PC-3 (cell line): Measurements from ENCODE around the gene PEA15. TPM values are rescaled to one million over a fixed set of nuclear protein-coding genes. Genes with fewer than 3 reads are reported as not detected.

Experiments
- ATAC-seq: fragments of 200-7000 bp; cut with Tn5 transposase; 2 replicates; pipeline ENCODE4 v1.9.1; 2020; ENCODE audit warnings: mild to moderate bottlenecking, moderate library complexity
- BruUV-seq: library from RNA; stranded (reverse); fragments of 400-500 nt; replicated peaks from 2 replicates; lab custom pipeline; 2021; lab: Mats Ljungman, UMichigan
- CTCF ChIA-PET: fragments of 300-600 bp; sonication (Branson Sonifier 250); formaldehyde crosslinking; loops from one replicate; lab custom pipeline; 2022; ENCODE audit warnings: antibody characterized with exemption; lab: Charles Lee
- POLR2A ChIA-PET: fragments of 300-600 bp; sonication (Branson Sonifier 250); formaldehyde crosslinking; loops from one replicate; lab custom pipeline; 2022; ENCODE audit warnings: antibody characterized with exemption; ENCODE audit not compliant: unreplicated experiment; lab: Charles Lee
- DNase-seq: peaks from one replicate; pipeline ENCODE4 v3.0.0-alpha.2; 2015
- H2AFZ ChIP-seq: fragments of 300-600 bp; sonication (generic); 2 replicates; pipeline ENCODE4 v1.6.0; 2016; ENCODE audit warnings: antibody characterized with exemption, low read length
- H3F3A ChIP-seq: fragments of 300-600 bp; sonication (generic); one replicate; pipeline ENCODE4 v1.6.0; 2017; ENCODE audit warnings: antibody characterized with exemption, low read length, control low read depth, mild to moderate bottlenecking; ENCODE audit not compliant: unreplicated experiment
- H3K27ac ChIP-seq: fragments of 300-600 bp; sonication (generic); 2 replicates; pipeline ENCODE4 v1.5.1; 2016; ENCODE audit warnings: mild to moderate bottlenecking, low read length
- H3K27me3 ChIP-seq: fragments of 300-600 bp; sonication (generic); 2 replicates; pipeline ENCODE4 v1.6.1; 2016; ENCODE audit warnings: low read length, mixed read lengths
- H3K36me3 ChIP-seq: fragments of 300-600 bp; sonication (generic); 2 replicates; pipeline ENCODE4 v1.6.1; 2016; ENCODE audit warnings: low read depth, mixed run types, low read length, mixed read lengths
- H3K4me1 ChIP-seq: fragments of 300-600 bp; sonication (generic); 2 replicates; pipeline ENCODE4 v1.5.1; 2016; ENCODE audit warnings: low read length; ENCODE audit not compliant: insufficient read depth
- H3K4me2 ChIP-seq: fragments of 300-600 bp; sonication (generic); 2 replicates; pipeline ENCODE4 v1.6.0; 2016; ENCODE audit warnings: low read length
- H3K4me3 ChIP-seq: fragments of 300-600 bp; sonication (generic); 2 replicates; pipeline ENCODE4 v1.5.1; 2016; ENCODE audit warnings: mild to moderate bottlenecking, low read length, mixed read lengths
- H3K79me2 ChIP-seq: fragments of 300-600 bp; sonication (generic); 2 replicates; pipeline ENCODE4 v1.6.1; 2017; ENCODE audit warnings: low read length, mixed read lengths
- H3K9ac ChIP-seq: fragments of 300-600 bp; sonication (generic); 2 replicates; pipeline ENCODE4 v1.6.0; 2016; ENCODE audit warnings: mild to moderate bottlenecking, low read length
- H3K9me2 ChIP-seq: fragments of 300-600 bp; sonication (generic); replicated peaks from 2 replicates; pipeline ENCODE4 v1.6.1; 2016; ENCODE audit warnings: mixed run types, low read length, mixed read lengths
- H3K9me3 ChIP-seq: fragments of 300-600 bp; sonication (generic); 2 replicates; pipeline ENCODE4 v1.6.1; 2016; ENCODE audit warnings: low read length, mixed read lengths
- H4K20me1 ChIP-seq: fragments of 300-600 bp; sonication (generic); 2 replicates; pipeline ENCODE4 v1.6.1; 2016; ENCODE audit warnings: low read length, mixed read lengths
- CTCF ChIP-seq: fragments of 300-600 bp; sonication (generic); conservative IDR thresholded peaks from 2 replicates; pipeline ENCODE4 v1.5.1; 2017; ENCODE audit warnings: antibody characterized with exemption, low read depth, mild to moderate bottlenecking, low read length
- EZH2 ChIP-seq: fragments of 300-600 bp; sonication (generic); IDR thresholded peaks from one replicate; pipeline ENCODE4 v1.6.1; 2017; ENCODE audit warnings: antibody characterized with exemption, mild to moderate bottlenecking, low read length; ENCODE audit not compliant: unreplicated experiment
- EZH2phosphoT487 ChIP-seq: fragments of 300-600 bp; sonication (generic); IDR thresholded peaks from 2 replicates; pipeline ENCODE4 v1.6.1; 2018; ENCODE audit warnings: mild to moderate bottlenecking, antibody characterized with exemption, low read length, borderline replicate concordance
- intact Hi-C: fragments of 100-400 bp; cut with micrococcal nuclease; formaldehyde crosslinking; loops from 2 replicates; pipeline ENCODE4 v1.9.0; 2023
- total RNA-seq: library from RNA; depleted of rRNA; stranded (reverse); fragments of >200 nt; gene quantifications from 2 replicates; pipeline ENCODE4 v1.2.3, GENCODE V29; 2014

The PEA15 gene
- total RNA-seq, 1 experiment from 2014 or later: 90.3 TPM

- Histone ChIP-seq H3K4me1 (peaks cover 6% of the 10 kb centered on the region), H3K36me3 (peaks cover 3% of the 10 kb centered on the region; the same call in 1 of the 2 replicates), H3K9ac (no peak overlapping the region), H2AFZ (no peak overlapping the region), H3F3A (no peaks in the 10 kb centered on the region), H3K9me3 (no peaks in the 10 kb centered on the region), H3K4me2 (no peak overlapping the region), H3K9me2 (no peaks in the 10 kb centered on the region), H4K20me1 (peaks cover 15% of the 10 kb centered on the region), H3K79me2 (peaks cover 87% of the 10 kb centered on the region), H3K27ac (no peak overlapping the region), H3K4me3 (no peak overlapping the region), H3K27me3 (no peaks in the 10 kb centered on the region)
- no TSS peak for BruUV-seq
- TF ChIP-seq EZH2: no peak
- TF ChIP-seq CTCF: peak; percentile 96
- TF ChIP-seq EZH2phosphoT487: no peak
- DNase-seq (peak; percentile 86), ATAC-seq (peak; percentile 99)
- intact Hi-C loops: loop anchor here (1.0 to 2.0 kb wide), 3 partner anchors 33 to 151 kb away; no protein-coding TSS in a partner anchor
- ChIA-PET POLR2A (interaction anchor here (0.6 to 0.9 kb wide), 2 partner anchors 9 to 142 kb away, joined by 3 to 8 read pairs; no protein-coding TSS in a partner anchor), CTCF (interaction anchor here (0.5 to 1.8 kb wide), 19 partner anchors 10 to 453 kb away, joined by 3 to 53 read pairs (median 5); partner anchors contain the start of genes DCAF8, IGSF8 and PEX19)
These were observed 46.7 kb downstream of the PEA15 start for GRCh38 chr1:160251687-160252526.

GRCh38 chr1:160255781-160256300 lies 50.7 kb downstream of the PEA15 start:
- H2AFZ ChIP-seq: no peak overlapping the region
- no peaks in the 10 kb centered on the region for H3K9me2 ChIP-seq
- DNase-seq (no peak), ATAC-seq (no peak)
- no peaks in the 10 kb centered on the region for H3K9me3 ChIP-seq
- no peak overlapping the region for H3K9ac ChIP-seq
- no peak overlapping the region for H3K4me2 ChIP-seq
- BruUV-seq: no TSS peak
- ChIA-PET POLR2A (no interaction called here), CTCF (no interaction called here)
- peaks cover 9% of the 10 kb centered on the region; the same call in 1 of the 2 replicates for H3K36me3 ChIP-seq
- peaks cover 43% of the 10 kb centered on the region for H4K20me1 ChIP-seq
- peaks cover 3% of the 10 kb centered on the region for H3F3A ChIP-seq
- H3K4me3 ChIP-seq: no peak overlapping the region
- no peak overlapping the region for H3K27ac ChIP-seq
- peaks cover 36% of the 10 kb centered on the region for H3K4me1 ChIP-seq
- intact Hi-C loops: no loop called here
- TF ChIP-seq EZH2: no peak
- TF ChIP-seq CTCF: no peak
- TF ChIP-seq EZH2phosphoT487: no peak
- peaks cover 90% of the 10 kb centered on the region for H3K79me2 ChIP-seq
- H3K27me3 ChIP-seq: no peaks in the 10 kb centered on the region
